Activated CD8-positive, alpha-beta memory T cell treated with anti-CD3 and anti-CD28 coated beads for 24 hours (primary cell): Measurements from ENCODE around the gene HSPB1.
"Not testable (repeated sequence)": the region's sequence is repeated elsewhere in the genome, so short reads cannot be mapped to it uniquely, and the experiment has no call there.

ENCODE experiments used
- DNase-seq: peaks from one replicate; pipeline ENCODE4 v3.0.0-alpha.2; 2020

Gene HSPB1

GRCh38 chr7:76309341-76310101 lies 7.0 kb downstream of the HSPB1 start:
- DNase-seq = not testable (repeated sequence)

GRCh38 chr7:76310102-76310957 lies 7.9 kb downstream of the HSPB1 start:
- DNase-seq = no peak

GRCh38 chr7:76311838-76312237 lies 9.4 kb downstream of the HSPB1 start:
- not testable (repeated sequence) for DNase-seq

GRCh38 chr7:76314042-76314721 lies 11.7 kb downstream of the HSPB1 start:
- peak; percentile 99 for DNase-seq

GRCh38 chr7:76314740-76315139 lies 12.3 kb downstream of the HSPB1 start:
- not testable (repeated sequence) for DNase-seq

GRCh38 chr7:76315364-76315763 lies 12.9 kb downstream of the HSPB1 start:
- no peak for DNase-seq

GRCh38 chr7:76316984-76317781 lies 14.7 kb downstream of the HSPB1 start:
- DNase-seq = no peak

GRCh38 chr7:76317782-76318487 lies 15.5 kb downstream of the HSPB1 start:
- DNase-seq = peak; percentile 95

- DNase-seq = peak; percentile 82
These were observed 16.2 kb downstream of the HSPB1 start for GRCh38 chr7:76318488-76319353.

GRCh38 chr7:76325092-76325491 lies 22.6 kb downstream of the HSPB1 start:
- DNase-seq = no peak

- no peak for DNase-seq
These were observed 23.3 kb downstream of the HSPB1 start for GRCh38 chr7:76325811-76326210.

- no peak for DNase-seq
These were observed 24.3 kb downstream of the HSPB1 start for GRCh38 chr7:76326646-76327233.

- no peak for DNase-seq
These were observed 25.1 kb downstream of the HSPB1 start for GRCh38 chr7:76327610-76328009.

GRCh38 chr7:76328389-76328788 lies 25.9 kb downstream of the HSPB1 start:
- no peak for DNase-seq

GRCh38 chr7:76329479-76329878 lies 27.0 kb downstream of the HSPB1 start:
- DNase-seq = no peak

- DNase-seq = no peak
These were observed 27.8 kb downstream of the HSPB1 start for GRCh38 chr7:76330261-76330660.

- DNase-seq = no peak
These were observed 28.2 kb downstream of the HSPB1 start for GRCh38 chr7:76330673-76331072.

- no peak for DNase-seq
These were observed 29.6 kb downstream of the HSPB1 start for GRCh38 chr7:76332078-76332477.

GRCh38 chr7:76333511-76334101 lies 31.1 kb downstream of the HSPB1 start:
- DNase-seq = no peak

GRCh38 chr7:76334320-76334967 lies 32.0 kb downstream of the HSPB1 start:
- no peak for DNase-seq
